SH-SY5Y (cell line): ENCODE measurements around the gene ILK.

Source experiments
- GATA2 ChIP-seq: IDR thresholded peaks from 2 replicates; pipeline ENCODE4 v1.6.1; 2011; ENCODE audit warnings: mild to moderate bottlenecking, low read depth, low read length
- GATA3 ChIP-seq: IDR thresholded peaks from 2 replicates; pipeline ENCODE4 v1.6.1; 2011; ENCODE audit warnings: low read depth, mild to moderate bottlenecking, low read length, moderate library complexity

ILK gene

GRCh38 chr11:6626971-6627761 is 23.6 kb downstream of the ILK start:
- TF ChIP-seq GATA2 = no peak
- no peak for TF ChIP-seq GATA3

DNA sequence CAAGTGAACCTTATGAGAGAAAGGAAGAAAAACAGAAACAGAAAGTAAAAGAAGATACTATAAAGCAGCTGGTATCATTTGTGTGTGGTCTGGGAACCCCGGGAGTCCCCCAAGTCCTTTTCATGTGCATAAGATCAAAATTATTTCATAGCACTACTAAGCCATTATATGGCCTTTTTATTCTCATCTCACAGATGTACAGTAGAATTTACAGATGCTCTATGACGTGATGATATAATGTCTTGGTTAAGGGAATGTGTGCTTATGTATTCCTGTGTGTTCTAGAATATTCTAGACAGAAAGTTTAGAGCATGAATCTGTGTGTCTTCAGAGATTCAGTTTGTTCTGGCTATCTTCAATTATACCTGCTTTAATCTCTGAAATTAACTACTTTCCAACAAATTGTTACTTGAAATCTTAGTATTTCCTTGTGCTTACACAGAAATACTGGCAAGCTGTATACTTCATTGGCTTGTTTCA is 24.2 kb downstream of the ILK start:
- TF ChIP-seq GATA3 (no peak), GATA2 (no peak)

DNA sequence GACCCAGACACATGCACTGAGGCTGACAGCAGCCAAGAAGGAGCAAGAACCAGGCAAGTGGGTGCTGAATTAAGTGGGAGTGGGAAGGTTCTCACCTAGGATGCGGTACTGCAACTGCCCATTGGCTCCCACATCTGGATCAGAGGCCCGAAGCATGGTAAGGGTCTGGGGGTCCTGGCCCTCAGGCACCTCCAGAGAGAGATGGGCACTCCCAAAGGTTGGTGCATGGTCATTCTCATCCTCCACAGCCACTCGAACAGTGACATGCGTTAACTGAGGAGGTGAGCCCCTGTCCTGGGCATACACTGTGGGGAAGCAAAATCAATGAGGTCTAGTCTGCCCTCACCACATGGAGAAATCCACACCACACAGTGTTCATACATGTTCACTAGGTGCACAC is 25.0 kb downstream of the ILK start:
- TF ChIP-seq GATA2 (no peak), GATA3 (no peak)

GRCh38 chr11:6629573-6629891 is 26.0 kb downstream of the ILK start:
- TF ChIP-seq GATA2 = no peak
- TF ChIP-seq GATA3 = no peak

GRCh38 chr11:6629892-6630631 is 26.5 kb downstream of the ILK start:
- TF ChIP-seq GATA3 (no peak), GATA2 (no peak)

- no peak for TF ChIP-seq GATA3
- TF ChIP-seq GATA2 = no peak
Measured at GRCh38 chr11:6630632-6631291, 27.2 kb downstream of the ILK start.

DNA sequence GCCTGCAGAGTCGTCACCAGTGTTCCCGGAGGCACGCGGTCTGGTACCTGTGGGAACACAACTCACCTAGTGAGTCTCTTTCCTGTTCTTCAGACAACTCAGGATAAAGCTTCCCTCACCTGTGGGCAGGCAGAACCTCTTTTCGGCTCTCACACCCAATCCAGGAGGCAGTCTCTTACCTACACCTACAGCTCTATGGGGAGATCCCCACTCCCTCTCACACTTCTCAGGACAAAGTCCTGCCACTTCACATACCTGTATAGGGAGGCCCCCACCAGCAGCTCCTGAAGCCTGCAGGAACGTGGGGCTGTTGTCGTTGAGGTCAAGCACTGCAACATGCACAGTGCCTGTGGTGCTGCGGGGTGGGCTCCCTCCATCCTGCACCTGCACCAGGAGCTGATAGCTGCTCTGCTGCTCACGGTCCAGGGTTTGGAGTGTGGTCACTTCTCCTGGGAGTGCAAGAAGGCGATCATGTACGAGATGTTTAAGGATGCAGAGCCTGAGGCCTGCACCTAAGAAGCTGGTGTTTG is 27.9 kb downstream of the ILK start:
- TF ChIP-seq GATA2 = no peak
- TF ChIP-seq GATA3 = no peak

GRCh38 chr11:6632116-6633073 is 28.8 kb downstream of the ILK start:
- no peak for TF ChIP-seq GATA2
- TF ChIP-seq GATA3 = no peak

DNA sequence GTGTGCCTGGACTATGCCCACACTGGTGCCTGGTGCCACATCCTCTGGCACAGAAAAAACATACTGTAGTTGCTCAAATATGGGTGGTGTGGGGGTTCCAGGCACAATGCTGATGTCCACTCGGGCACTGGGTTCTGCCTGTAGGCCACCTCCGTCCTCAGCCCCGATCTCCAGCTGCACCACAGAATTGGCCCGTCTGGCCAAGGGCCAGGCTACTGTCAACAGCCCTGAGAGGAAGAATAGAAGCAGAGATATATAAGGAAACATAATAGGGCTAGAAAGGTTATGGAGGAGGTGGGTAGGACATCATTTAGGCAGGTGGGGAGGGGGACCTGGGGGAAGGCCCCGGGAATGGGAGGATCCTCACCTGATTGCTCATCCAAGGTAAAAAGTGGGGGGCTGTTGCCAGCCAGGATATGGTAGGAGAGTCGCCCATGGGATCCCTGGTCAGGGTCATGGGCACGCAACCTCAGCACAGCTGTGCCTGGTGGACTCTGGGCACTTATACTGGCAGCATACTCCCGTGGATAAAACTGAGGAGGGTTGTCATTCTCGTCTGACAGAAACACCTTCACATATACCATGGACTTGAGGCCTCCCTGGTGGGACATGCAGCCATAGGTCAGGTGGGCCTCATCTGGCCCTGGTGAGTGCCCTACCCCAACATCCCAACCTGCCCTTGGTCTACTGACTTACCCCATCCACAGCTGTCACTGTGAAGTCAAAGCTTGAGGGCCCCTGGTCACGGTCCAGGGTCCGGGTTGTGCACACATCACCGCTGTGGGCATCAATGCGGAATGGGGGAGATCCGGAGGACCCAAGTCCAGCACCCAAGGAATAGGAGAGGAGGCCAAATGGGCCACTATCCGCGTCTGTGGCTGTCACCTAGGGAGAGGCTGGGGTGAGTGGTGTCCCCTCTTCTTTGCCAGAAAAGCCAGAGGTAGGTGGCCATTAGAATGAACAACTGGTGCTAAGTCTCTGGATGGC is 30.1 kb downstream of the ILK start:
- TF ChIP-seq GATA3 (no peak), GATA2 (no peak)

DNA sequence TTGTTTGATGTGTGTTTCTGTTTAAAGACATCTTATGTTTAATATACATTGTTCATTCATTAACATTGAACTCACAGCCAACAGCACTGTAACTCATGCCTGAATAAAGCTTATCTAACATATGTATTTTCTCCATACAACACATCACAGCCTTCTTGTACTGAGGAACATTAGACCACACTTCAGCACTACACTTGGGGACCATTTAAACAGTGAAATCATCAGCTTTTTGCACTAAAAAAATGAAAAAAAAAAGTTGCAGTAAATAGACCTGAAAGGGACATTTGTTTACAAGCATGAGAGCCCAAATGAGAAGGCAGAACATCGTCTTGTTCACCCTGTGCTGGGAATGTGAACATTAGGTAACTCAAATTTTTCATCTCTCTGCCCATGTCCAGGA is 31.0 kb downstream of the ILK start:
- TF ChIP-seq GATA3 = no peak

DNA sequence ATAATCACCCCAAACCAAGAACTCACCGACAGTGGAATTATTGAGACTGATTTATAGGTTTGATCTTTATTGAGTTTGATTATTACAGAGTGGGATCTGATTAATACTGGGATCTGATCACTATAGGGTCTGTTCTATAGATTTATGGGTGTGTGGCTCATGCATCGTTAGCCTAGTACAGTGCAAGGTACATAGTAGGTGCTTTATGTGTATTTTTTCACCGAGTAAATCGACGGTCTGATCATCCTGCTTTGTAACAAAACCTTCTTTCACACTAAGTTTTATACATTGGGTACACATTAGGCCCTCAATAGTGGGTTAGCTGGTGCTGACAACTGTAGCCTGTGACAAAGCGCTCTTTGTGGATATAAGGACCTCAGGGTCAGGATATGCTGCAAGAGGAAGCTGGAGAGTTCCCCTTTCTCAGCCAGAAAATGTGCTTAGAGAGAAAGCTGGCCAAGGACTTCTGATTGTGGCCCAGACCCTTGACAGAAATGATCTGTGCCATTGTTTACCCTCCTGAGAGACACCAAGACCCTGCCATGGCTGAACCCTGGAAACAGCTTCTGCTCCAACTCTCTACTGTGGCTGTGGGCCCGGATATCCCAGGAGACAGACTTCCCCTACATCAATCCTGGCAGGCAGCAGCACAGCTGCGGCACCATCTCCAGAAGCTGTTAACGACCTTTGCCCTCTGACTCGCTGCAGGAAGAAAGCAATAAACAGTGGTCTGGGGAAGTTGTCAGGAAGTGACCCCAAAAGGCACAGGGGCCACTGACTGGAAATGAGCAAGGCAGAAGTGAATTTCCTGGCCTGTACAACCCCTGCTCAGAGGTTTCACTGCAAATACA is 31.7 kb downstream of the ILK start:
- TF ChIP-seq GATA3 = no peak
- no peak for TF ChIP-seq GATA2
